RPMI7951 (cell line): ENCODE measurements around the gene MYO7A. TPM values are rescaled to one million over a fixed set of nuclear protein-coding genes. Genes with fewer than 3 reads are reported as not detected.

Experiments used
- DNase-seq: peaks from one replicate; pipeline ENCODE4 v3.0.0-alpha.2; 2012; ENCODE audit warnings: low read depth
- total RNA-seq: library from RNA; depleted of rRNA; stranded (reverse); fragments of >200 nt; shearing (Covaris generic); gene quantifications from 2 replicates; pipeline ENCODE4 v1.2.3, GENCODE V29; 2014

MYO7A gene
- total RNA-seq, 1 experiment from 2014 or later = 0.36 TPM

DNA sequence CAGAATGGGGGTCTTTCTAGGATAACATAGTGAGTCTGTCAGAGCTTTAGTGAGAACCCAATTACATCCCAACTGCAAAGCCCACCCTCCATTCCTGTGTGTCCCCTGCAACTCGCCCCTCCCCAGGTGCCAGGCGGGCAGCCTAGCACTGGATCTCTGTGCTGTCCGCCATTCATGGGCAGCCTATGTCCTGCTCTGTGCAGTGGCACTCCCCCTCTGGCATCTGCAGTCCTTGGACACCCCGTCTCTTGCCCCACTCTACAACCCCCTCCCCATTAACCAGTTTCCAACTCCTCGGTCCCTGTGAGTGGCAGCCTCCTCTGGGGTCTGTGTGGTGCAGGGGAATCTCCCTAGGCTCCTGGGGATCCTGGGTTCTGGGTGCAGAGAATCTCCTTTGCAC, 37.0 kb downstream of the MYO7A start:
- no peak for DNase-seq

GRCh38 chr11:77166021-77166420, 38.0 kb downstream of the MYO7A start:
- no peak for DNase-seq

- no peak for DNase-seq
Observed at GRCh38 chr11:77167111-77167626, 39.1 kb downstream of the MYO7A start.

DNA sequence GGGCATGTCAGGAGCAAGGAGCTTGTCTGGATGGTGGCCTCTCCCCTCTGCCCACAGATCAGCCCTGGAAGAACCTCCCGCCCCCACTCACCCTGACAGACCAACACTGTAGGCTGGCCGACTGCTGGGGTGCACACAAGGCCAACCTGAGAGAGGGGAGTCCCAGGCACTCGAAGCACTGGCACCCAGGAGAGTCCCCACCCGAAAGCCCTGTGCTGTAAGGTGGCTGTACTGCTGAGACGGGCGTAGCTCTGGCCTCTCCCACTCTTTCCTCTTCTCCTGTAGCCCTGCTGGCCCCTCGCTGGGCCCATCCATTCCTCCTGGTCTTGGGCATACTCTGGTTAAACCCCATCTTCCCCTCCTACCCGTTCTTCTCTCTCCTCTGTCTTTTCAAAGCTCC, 39.7 kb downstream of the MYO7A start:
- DNase-seq = no peak

DNA sequence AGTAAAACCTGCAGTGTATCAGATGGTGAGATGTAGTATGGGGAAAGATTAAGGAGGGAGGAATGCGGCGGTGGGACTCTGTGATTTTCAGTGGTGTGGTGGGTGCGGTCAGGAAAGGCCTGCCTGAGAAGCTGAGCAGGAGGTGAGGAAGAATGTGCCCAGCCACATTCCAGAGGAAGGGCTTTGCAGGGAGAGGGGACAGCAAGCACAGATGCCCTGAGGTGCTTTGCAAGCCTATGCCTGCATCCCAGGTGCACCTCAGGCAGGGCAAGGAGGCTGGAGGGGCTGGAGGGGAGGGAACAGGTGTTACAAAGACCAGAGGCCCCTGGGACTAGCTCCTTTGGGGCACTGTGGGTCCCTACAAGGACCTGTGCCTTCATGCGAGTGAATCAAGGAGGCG, 42.1 kb downstream of the MYO7A start:
- DNase-seq = no peak

- no peak for DNase-seq
Observed at GRCh38 chr11:77171254-77171653, 43.2 kb downstream of the MYO7A start.

DNA sequence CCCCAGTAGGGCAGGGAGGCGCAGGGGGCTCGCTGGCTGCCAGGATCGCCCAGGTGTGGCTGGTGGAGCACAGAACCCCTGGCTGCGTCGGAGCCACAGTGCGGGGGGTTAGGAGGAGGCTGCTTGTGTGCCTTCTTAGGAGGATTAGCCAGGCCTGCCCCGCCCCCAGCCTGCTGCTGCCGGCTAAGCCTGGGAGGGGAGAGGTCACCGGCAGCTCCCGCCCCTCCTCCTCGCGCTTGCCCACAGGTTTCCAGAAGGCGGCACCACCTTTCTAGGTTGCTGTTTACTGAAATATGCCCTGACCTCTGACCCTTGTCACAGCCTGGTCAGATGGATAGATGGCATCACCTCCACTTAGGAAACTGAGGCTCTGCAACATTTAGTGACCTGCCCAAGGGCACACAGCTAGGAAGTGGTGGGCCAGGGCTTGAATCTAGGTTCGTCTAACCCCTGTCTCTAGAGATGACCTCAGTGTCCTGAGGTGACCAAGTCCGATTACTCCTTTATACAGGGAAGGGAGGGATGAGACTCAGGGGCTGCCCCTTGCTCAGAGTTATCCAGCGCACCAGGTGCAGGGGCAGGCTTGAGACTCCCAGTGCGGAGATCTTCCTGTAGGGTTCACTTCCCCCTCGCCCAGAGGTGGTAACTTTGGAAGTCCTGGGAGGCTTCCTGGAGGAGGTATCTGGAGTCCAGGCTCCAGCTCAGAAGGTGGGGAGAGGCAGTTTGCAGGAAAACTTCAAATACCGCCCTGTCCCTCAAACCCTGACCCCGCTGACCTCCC, 44.0 kb downstream of the MYO7A start:
- DNase-seq = no peak

GRCh38 chr11:77172666-77172982, 44.6 kb downstream of the MYO7A start:
- DNase-seq = peak; percentile 21

DNA sequence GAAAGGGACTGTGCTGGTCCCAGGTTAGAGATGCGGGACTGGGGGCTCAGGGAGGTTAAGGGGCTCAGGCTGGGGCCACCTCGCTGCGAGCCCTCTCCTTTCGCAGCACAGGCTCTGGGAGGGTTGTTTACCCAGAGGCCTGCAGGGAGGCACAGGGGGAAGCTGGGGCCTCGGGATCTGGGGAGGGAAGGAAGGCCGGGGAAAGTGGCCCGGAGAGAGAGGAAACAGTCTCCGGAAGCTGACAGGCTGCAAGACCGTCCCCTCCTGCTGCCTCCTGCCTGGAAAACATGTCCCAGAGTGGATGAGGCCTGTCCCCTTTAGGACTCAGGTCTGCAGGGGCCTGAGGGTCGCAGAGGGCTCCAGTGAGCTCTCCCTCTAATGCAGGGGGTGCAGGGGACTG, 45.4 kb downstream of the MYO7A start:
- DNase-seq = no peak

DNA sequence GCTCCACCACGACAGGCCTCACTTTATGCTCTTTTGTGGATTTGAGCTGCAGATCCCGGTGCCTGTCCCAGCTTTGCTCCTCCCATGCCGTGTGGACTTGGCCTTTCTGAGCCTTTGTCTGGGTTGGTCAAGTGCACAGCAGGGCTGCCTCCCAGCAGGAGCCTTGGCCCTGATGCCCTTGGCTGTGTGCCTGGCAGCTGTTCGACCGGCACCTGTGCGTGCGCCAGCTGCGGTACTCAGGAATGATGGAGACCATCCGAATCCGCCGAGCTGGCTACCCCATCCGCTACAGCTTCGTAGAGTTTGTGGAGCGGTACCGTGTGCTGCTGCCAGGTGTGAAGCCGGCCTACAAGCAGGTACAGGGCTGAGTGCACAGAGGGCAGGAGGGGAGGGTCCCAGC, 46.5 kb downstream of the MYO7A start:
- DNase-seq = no peak

DNA sequence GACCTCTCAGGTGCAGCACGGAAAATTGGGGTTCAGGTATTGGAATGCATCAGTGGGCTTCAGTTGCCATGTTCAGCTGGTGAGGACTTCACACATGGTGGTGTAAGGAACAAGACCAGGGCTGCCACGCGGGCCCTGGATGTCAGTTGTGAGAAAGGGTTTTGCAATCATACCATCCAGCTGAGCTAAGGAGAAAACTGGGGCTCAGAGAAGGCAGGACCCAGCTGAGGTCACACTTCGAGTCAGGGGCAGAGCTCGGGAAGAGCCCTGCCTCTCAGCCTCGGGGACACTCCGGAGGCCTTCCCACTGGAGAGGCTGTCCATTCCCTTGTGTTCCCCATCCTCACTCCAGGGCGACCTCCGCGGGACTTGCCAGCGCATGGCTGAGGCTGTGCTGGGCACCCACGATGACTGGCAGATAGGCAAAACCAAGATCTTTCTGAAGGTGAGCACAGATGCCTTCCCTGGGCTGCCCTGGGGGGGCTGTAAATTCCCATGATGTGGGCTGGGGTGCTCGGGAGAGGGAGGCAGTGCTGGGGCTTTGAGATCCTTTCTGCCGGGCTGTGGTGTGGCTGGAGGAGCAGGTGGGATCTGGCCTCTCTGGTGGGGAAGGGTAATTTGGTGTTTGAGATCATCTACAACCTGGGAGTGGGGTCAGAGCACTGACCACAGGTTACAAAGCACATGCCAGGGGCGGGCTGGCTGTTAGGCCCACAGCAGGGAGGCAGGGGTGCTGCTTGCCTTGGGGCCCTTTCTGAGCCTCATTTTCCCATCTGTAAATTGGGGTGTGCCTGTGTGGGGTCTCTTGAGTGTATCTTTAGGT, 47.2 kb downstream of the MYO7A start:
- no peak for DNase-seq

- no peak for DNase-seq
Observed at GRCh38 chr11:77175869-77176539, 48.0 kb downstream of the MYO7A start.

GRCh38 chr11:77176996-77177395, 49.0 kb downstream of the MYO7A start:
- DNase-seq = no peak

GRCh38 chr11:77178150-77178549, 50.1 kb downstream of the MYO7A start:
- DNase-seq = no peak

GRCh38 chr11:77179048-77179447, 51.0 kb downstream of the MYO7A start:
- no peak for DNase-seq

GRCh38 chr11:77179681-77180080, 51.6 kb downstream of the MYO7A start:
- DNase-seq = no peak

DNA sequence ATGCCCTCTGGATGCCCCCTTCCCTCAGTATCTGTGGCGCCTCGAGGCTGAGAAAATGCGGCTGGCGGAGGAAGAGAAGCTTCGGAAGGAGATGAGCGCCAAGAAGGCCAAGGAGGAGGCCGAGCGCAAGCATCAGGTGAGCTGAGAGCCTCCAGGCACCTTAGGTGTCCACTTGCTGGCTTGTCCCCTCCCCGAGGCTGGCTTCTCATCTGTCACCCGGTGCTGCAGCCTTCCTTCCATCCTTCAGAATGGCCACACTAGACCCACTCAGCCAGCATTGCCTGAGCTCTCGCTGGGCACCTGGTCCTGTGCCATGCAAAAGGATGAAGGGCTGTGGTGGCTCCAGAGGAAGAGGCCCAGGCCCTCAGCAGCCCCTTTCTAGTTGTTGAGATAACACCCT, 52.3 kb downstream of the MYO7A start:
- no peak for DNase-seq

DNA sequence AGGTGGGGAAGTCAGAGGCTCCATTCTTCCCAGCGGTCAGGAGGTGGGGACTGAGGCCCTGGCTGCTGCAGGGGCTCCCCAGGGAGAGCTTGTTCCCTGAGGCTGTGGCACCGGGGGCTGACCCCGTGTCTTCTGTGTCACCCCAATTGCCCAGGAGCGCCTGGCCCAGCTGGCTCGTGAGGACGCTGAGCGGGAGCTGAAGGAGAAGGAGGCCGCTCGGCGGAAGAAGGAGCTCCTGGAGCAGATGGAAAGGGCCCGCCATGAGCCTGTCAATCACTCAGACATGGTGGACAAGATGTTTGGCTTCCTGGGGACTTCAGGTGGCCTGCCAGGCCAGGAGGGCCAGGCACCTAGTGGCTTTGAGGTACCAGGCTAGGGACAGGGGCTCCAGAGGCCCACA, 53.2 kb downstream of the MYO7A start:
- no peak for DNase-seq

GRCh38 chr11:77181799-77182541, 53.9 kb downstream of the MYO7A start:
- DNase-seq = no peak

DNA sequence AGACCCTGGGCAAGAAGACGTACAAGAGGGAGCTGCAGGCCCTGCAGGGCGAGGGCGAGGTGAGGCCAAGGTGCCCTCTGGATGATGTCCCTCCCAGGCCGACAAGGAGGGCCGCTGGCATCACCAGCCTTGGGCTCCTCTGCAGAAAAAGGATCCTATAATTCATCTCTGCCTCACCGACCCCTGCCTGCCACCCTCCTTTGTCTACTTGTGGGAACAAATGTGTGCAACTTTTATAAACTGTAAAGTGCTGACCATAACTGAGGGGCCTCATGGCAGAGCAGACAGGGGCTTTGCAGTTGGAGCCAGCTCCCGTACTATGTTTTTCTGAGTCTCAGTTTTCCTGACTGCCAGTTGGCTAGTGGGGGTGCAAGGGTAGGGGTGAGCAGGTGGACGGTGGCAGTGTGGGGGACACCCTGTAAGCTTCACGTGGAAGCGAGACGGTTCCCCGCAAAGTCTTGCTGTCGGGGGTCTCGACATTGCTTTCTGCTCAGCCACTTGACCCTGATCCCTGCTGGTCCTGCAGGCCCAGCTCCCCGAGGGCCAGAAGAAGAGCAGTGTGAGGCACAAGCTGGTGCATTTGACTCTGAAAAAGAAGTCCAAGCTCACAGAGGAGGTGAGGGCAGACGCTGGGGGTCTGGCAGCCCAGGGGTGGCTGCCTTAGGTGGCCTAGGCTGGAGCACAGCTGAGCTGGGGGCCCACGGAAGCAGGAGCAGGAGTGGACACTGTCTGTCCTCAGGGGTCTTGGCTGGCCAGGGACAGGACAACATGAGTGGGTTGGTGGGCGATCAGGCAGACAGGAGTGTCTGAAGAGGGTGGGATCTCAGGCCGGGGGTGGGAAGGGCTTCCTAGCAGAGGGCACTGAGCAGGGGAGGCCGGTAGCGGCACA, 54.7 kb downstream of the MYO7A start:
- DNase-seq = no peak
